Measurements from ENCODE around the gene BCL2L1. TPM values are rescaled to one million over a fixed set of nuclear protein-coding genes. Genes with fewer than 3 reads are reported as not detected.
A peak's percentile ranks its signal among the peaks of the same experiment; 100 is the strongest.

Gene BCL2L1
- total RNA-seq, 2 donors from 2014 or later = 60.3 to 89.5 TPM

- H3K9me3 ChIP-seq (ENCODE audit: control insufficient read depth, low read length) = no peaks in the 10 kb centered on the region
- H3K4me3 ChIP-seq (ENCODE audit: low read length) = no peak overlapping the region
- H3K27ac ChIP-seq (ENCODE audit: low read depth, low read length) = no peak overlapping the region
- Mint-ChIP-seq H3K4me3 (no peak overlapping the region), H3K9me3 (no peaks in the 10 kb centered on the region), H3K27ac (no peak overlapping the region), H3K36me3 (ENCODE audit: low read depth) (peaks cover 55% of the 10 kb centered on the region), H3K27me3 (ENCODE audit: insufficient read depth) (no peaks in the 10 kb centered on the region), H3K4me1 (peaks cover 31% of the 10 kb centered on the region)
- TF ChIP-seq CTCF (conservative IDR thresholded peaks at IDR 0.05) = no peak
- 67 to 96% methylated on average over 1 to 5 of the region's 5 CpGs for WGBS, 2 experiments (ENCODE audit: insufficient coverage in 1 of 2, insufficient read length in 1 of 2)
- DNase-seq = no peak
- peaks cover 4% of the 10 kb centered on the region for H3K4me1 ChIP-seq (ENCODE audit: control insufficient read depth, insufficient read depth, low read length)
- no peak overlapping the region for H3K9ac ChIP-seq (ENCODE audit: extremely low read depth, low read length, poor library complexity, severe bottlenecking)
- no peaks in the 10 kb centered on the region for H3K27me3 ChIP-seq (ENCODE audit: control insufficient read depth, insufficient read depth, low read length, poor library complexity, severe bottlenecking)
- peaks cover 37% of the 10 kb centered on the region for H3K36me3 ChIP-seq (ENCODE audit: control insufficient read depth, insufficient read depth, low read length)
These were observed 33.5 kb downstream of the BCL2L1 start for GRCh38 chr20:31689141-31689540.

- Histone ChIP-seq H3K9ac (ENCODE audit: extremely low read depth, low read length, poor library complexity, severe bottlenecking) (no peak overlapping the region), H3K36me3 (ENCODE audit: control insufficient read depth, insufficient read depth, low read length) (peaks cover 44% of the 10 kb centered on the region), H3K4me1 (ENCODE audit: control insufficient read depth, insufficient read depth, low read length) (no peaks in the 10 kb centered on the region), H3K4me3 (ENCODE audit: low read length) (no peak overlapping the region), H3K27me3 (ENCODE audit: control insufficient read depth, insufficient read depth, low read length, poor library complexity, severe bottlenecking) (no peaks in the 10 kb centered on the region), H3K9me3 (ENCODE audit: control insufficient read depth, low read length) (no peaks in the 10 kb centered on the region), H3K27ac (ENCODE audit: low read depth, low read length) (no peak overlapping the region)
- no peaks in the 10 kb centered on the region for H3K9me3 Mint-ChIP-seq
- H3K4me1 Mint-ChIP-seq = peaks cover 21% of the 10 kb centered on the region
- no peak for DNase-seq
- H3K27me3 Mint-ChIP-seq (ENCODE audit: insufficient read depth) = no peaks in the 10 kb centered on the region
- 93 to 100% methylated on average over 3 of the region's 3 CpGs for WGBS, 2 experiments (ENCODE audit: insufficient coverage in 1 of 2, insufficient read length in 1 of 2)
- H3K36me3 Mint-ChIP-seq (ENCODE audit: low read depth) = peaks cover 61% of the 10 kb centered on the region
- H3K27ac Mint-ChIP-seq = no peak overlapping the region
- no peak overlapping the region for H3K4me3 Mint-ChIP-seq
- no peak for TF ChIP-seq CTCF (conservative IDR thresholded peaks at IDR 0.05)
These were observed 34.9 kb downstream of the BCL2L1 start for GRCh38 chr20:31687777-31688176.

DNA sequence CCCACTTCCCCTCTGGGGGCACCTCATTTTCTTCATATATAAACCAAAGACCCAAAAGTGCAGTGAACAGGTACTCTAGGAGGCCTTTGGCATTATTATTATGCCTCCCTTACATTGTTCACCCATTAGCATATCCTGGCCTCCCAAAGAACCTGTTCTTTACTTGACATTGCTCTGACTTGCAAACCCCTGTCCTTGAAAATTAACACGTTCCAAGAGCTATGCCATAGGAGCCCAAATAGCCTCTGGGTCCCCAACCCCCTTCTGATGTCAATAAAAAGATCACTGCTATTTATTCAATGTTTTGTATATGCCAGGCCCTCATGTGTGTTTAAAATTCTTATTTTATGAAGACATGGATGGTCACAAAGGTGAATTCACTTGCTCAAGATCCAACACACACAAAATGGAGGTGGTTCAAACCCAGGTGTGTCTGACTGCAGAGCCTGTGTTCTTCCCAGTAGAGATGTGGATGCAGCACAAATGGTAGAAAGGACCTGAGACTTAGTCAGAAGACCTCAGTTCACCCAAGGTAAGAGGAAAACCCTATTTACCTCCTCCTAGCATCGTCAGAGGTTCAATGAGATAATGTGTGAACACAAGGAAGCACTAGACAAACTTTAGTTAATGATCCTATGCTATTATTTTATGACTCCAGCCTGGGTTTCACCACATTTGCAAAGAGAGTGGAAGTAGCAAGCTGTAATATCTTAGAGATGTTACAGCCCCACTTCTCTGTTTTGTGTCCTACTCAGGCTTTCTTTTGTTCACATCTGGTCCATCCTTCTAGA, 36.6 kb downstream of the BCL2L1 start:
- H3K36me3 ChIP-seq (ENCODE audit: control insufficient read depth, insufficient read depth, low read length) = peaks cover 44% of the 10 kb centered on the region
- no peaks in the 10 kb centered on the region for H3K4me1 ChIP-seq (ENCODE audit: control insufficient read depth, insufficient read depth, low read length)
- no peaks in the 10 kb centered on the region for H3K27me3 ChIP-seq (ENCODE audit: control insufficient read depth, insufficient read depth, low read length, poor library complexity, severe bottlenecking)
- no peak for TF ChIP-seq CTCF (conservative IDR thresholded peaks at IDR 0.05)
- no peak for DNase-seq
- no peaks in the 10 kb centered on the region for H3K9me3 ChIP-seq (ENCODE audit: control insufficient read depth, low read length)
- H3K27ac Mint-ChIP-seq = no peak overlapping the region
- 94 to 100% methylated on average over 1 to 2 of the region's 2 CpGs for WGBS, 2 experiments (ENCODE audit: insufficient coverage in 1 of 2, insufficient read length in 1 of 2)
- H3K27me3 Mint-ChIP-seq (ENCODE audit: insufficient read depth) = no peaks in the 10 kb centered on the region
- H3K4me3 ChIP-seq (ENCODE audit: low read length) = no peak overlapping the region
- H3K9ac ChIP-seq (ENCODE audit: extremely low read depth, low read length, poor library complexity, severe bottlenecking) = no peak overlapping the region
- peaks cover 56% of the 10 kb centered on the region for H3K36me3 Mint-ChIP-seq (ENCODE audit: low read depth)
- peak overlapping the region; percentile 12 for H3K27ac ChIP-seq (ENCODE audit: low read depth, low read length)
- no peak overlapping the region for H3K4me3 Mint-ChIP-seq
- H3K4me1 Mint-ChIP-seq = peaks cover 11% of the 10 kb centered on the region
- no peaks in the 10 kb centered on the region for H3K9me3 Mint-ChIP-seq

Measured in endodermal cell (in vitro differentiated cells).